GM18511 (cell line): Measurements from ENCODE around the gene TMCC2.
"Not testable (repeated sequence)": the region's sequence is repeated elsewhere in the genome, so short reads cannot be mapped to it uniquely, and the experiment has no call there.

Source experiments
- ATAC-seq: cut with Tn5 transposase; IDR thresholded peaks from one replicate; pipeline ENCODE4 v1.9.1; 2021; ENCODE audit warnings: mild to moderate bottlenecking, moderate library complexity; ENCODE audit not compliant: unreplicated experiment

Gene TMCC2

GRCh38 chr1:205211839-205212536 lies 15.8 kb upstream of the TMCC2 start:
- peak; percentile 26 for ATAC-seq

- no peak for ATAC-seq
These were observed 13.0 kb upstream of the TMCC2 start for GRCh38 chr1:205214756-205215155.

GRCh38 chr1:205216588-205216987 lies 11.2 kb upstream of the TMCC2 start:
- ATAC-seq = no peak

- no peak for ATAC-seq
These were observed 10.3 kb upstream of the TMCC2 start for GRCh38 chr1:205217418-205217817.

- no peak for ATAC-seq
These were observed 7.3 kb upstream of the TMCC2 start for GRCh38 chr1:205220421-205220820.

GRCh38 chr1:205224736-205225135 lies 3.0 kb upstream of the TMCC2 start:
- ATAC-seq = no peak

- no peak for ATAC-seq
These were observed 1.6 kb upstream of the TMCC2 start for GRCh38 chr1:205225901-205226765.

GRCh38 chr1:205226868-205227583 lies 720 bp upstream of the TMCC2 start:
- no peak for ATAC-seq

- peak; percentile 18 for ATAC-seq
These were observed 361 bp downstream of the TMCC2 start for GRCh38 chr1:205228093-205228521.

GRCh38 chr1:205229399-205229871 lies 1.7 kb downstream of the TMCC2 start:
- no peak for ATAC-seq

GRCh38 chr1:205229916-205230700 lies 2.4 kb downstream of the TMCC2 start:
- no peak for ATAC-seq

GRCh38 chr1:205230982-205231381 lies 3.2 kb downstream of the TMCC2 start:
- ATAC-seq = no peak

GRCh38 chr1:205232127-205232820 lies 4.5 kb downstream of the TMCC2 start:
- no peak for ATAC-seq

- ATAC-seq = no peak
These were observed 5.2 kb downstream of the TMCC2 start for GRCh38 chr1:205232945-205233397.

- not testable (repeated sequence) for ATAC-seq
These were observed 6.2 kb downstream of the TMCC2 start for GRCh38 chr1:205233986-205234385.

- ATAC-seq = no peak
These were observed 8.2 kb downstream of the TMCC2 start for GRCh38 chr1:205235951-205236350.

- ATAC-seq = no peak
These were observed 8.8 kb downstream of the TMCC2 start for GRCh38 chr1:205236526-205236925.

GRCh38 chr1:205236951-205237475 lies 9.3 kb downstream of the TMCC2 start:
- ATAC-seq = no peak
